ENCODE results near the gene STARD13.

The STARD13 gene

DNA sequence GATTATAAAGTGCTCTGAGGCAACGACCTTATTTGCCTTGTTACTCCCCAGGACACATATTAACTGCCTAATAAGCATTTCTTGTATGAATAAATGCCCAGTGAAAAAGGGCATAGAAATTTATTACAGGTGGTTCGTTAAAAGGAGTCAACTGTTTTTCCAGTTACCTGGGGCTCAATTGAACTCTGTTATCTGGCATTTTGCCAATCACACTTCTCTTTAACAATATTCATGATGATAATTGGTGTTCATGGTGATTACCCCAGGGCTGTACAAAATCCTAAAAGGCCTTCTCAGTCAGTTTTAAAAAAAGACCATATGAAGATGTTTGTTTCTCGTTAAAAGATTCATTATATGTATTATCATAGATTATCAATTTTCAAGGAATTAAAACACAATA lies 212.2 kb downstream of the STARD13 start:
- H3K9me3 ChIP-seq (ENCODE audit: control insufficient read depth, low read length), result no peaks in the 10 kb centered on the region
- H3K4me1 ChIP-seq (ENCODE audit: control insufficient read depth, insufficient read depth, low read length, poor library complexity, severe bottlenecking), result no peaks in the 10 kb centered on the region
- no peaks in the 10 kb centered on the region for H3K27me3 ChIP-seq (replicated peaks; ENCODE audit: control insufficient read depth, insufficient read depth, low read length, poor library complexity, severe bottlenecking)
- no peak overlapping the region for H3K4me3 ChIP-seq (ENCODE audit: insufficient read depth, low read depth, low read length, poor library complexity, severe bottlenecking)
- no peaks in the 10 kb centered on the region for H3K36me3 ChIP-seq (ENCODE audit: control insufficient read depth, insufficient read depth, low read length)
- no peak for DNase-seq
- H3K27ac ChIP-seq (ENCODE audit: insufficient read depth, low read length, poor library complexity, severe bottlenecking), result no peak overlapping the region

DNA sequence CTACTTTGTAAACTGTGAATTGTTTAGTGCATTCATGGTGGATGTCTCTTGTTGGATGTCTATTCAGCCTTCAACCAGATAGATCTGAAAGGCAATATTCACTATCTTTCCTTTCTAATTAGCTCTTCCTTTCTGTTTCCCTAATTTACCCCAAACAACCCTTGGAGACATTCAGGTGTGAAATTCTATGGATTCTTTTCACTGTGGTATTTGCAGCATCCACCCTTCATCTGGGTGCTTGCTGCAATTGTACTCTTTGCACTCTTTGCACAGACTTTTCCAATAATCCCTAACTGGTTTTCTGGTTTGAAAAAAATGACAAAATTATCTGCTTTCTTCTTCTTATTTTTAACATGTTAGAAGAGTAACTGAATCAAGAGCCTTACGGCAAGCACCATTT lies 212.8 kb downstream of the STARD13 start:
- Histone ChIP-seq H3K9me3 (ENCODE audit: control insufficient read depth, low read length) (no peaks in the 10 kb centered on the region), H3K27me3 (replicated peaks; ENCODE audit: control insufficient read depth, insufficient read depth, low read length, poor library complexity, severe bottlenecking) (no peaks in the 10 kb centered on the region), H3K27ac (ENCODE audit: insufficient read depth, low read length, poor library complexity, severe bottlenecking) (no peak overlapping the region), H3K36me3 (ENCODE audit: control insufficient read depth, insufficient read depth, low read length) (no peaks in the 10 kb centered on the region), H3K4me1 (ENCODE audit: control insufficient read depth, insufficient read depth, low read length, poor library complexity, severe bottlenecking) (no peaks in the 10 kb centered on the region), H3K4me3 (ENCODE audit: insufficient read depth, low read depth, low read length, poor library complexity, severe bottlenecking) (no peak overlapping the region)
- DNase-seq, result no peak

DNA sequence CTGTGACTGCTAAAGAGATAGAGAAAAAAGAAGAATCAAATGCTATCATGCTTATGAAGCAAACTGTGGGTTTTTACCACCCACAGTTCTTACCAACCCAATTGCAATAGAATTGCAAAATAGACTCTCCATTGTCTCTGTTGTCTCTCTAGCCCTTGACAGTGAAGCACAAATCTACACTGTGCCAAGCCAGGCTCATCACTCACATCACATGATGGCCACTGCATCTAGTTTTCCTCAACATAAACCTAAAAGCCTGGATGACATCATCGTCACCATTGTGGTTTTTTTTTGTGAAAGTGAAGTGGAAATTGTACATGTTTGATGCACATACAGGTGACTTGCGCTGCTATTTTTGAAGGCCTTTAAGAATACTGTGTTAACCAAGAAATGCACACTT lies 213.3 kb downstream of the STARD13 start:
- DNase-seq, result no peak
- no peak overlapping the region for H3K4me3 ChIP-seq (ENCODE audit: insufficient read depth, low read depth, low read length, poor library complexity, severe bottlenecking)
- H3K9me3 ChIP-seq (ENCODE audit: control insufficient read depth, low read length), result no peaks in the 10 kb centered on the region
- no peaks in the 10 kb centered on the region for H3K27me3 ChIP-seq (replicated peaks; ENCODE audit: control insufficient read depth, insufficient read depth, low read length, poor library complexity, severe bottlenecking)
- H3K4me1 ChIP-seq (ENCODE audit: control insufficient read depth, insufficient read depth, low read length, poor library complexity, severe bottlenecking), result no peaks in the 10 kb centered on the region
- H3K27ac ChIP-seq (ENCODE audit: insufficient read depth, low read length, poor library complexity, severe bottlenecking), result no peak overlapping the region
- no peaks in the 10 kb centered on the region for H3K36me3 ChIP-seq (ENCODE audit: control insufficient read depth, insufficient read depth, low read length)

DNA sequence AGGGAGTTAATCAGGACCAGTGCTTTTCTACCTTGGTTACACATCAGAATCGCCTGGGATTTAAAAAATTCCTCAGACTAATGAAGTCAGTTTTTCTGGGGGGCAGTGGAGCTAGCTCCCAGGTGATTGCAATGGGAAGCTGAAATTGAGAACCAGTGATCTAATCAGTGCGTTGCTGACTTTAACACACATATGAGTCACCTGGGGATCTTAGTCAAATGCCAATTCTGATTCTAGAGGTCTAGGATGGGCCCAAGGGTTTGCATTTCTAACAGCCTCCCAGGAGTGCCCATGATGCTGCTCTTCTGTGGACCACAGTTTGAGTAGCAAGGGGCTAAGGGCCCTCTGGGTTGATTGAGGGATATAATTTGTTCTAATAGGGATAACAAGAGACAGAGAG lies 214.8 kb downstream of the STARD13 start:
- DNase-seq, result no peak
- H3K27ac ChIP-seq (ENCODE audit: insufficient read depth, low read length, poor library complexity, severe bottlenecking), result no peak overlapping the region

DNA sequence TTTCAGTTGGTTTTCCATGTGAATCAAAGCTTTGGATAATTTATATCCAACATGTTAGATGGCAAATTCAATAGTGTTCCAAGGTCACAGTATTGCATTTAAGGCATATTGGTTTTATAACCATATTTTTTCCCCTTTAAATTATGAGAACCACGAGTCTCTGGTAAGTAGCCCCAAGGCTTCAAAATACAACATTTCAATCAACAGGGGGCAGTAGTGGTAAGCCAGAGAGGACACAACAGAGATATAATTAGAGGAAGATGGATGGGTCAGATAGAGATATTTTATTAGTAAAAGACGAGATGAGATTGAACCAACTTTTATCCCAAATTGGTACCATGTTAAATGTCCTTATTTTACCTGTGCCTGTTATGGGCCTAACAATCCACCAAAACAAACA lies 216.2 kb downstream of the STARD13 start:
- H3K4me1 ChIP-seq (ENCODE audit: control insufficient read depth, insufficient read depth, low read length, poor library complexity, severe bottlenecking), result no peaks in the 10 kb centered on the region
- H3K4me3 ChIP-seq (ENCODE audit: insufficient read depth, low read depth, low read length, poor library complexity, severe bottlenecking), result no peak overlapping the region
- H3K27me3 ChIP-seq (replicated peaks; ENCODE audit: control insufficient read depth, insufficient read depth, low read length, poor library complexity, severe bottlenecking), result no peaks in the 10 kb centered on the region
- no peak for DNase-seq
- no peaks in the 10 kb centered on the region for H3K9me3 ChIP-seq (ENCODE audit: control insufficient read depth, low read length)
- no peak overlapping the region for H3K27ac ChIP-seq (ENCODE audit: insufficient read depth, low read length, poor library complexity, severe bottlenecking)
- H3K36me3 ChIP-seq (ENCODE audit: control insufficient read depth, insufficient read depth, low read length), result no peaks in the 10 kb centered on the region

More for the DNA sequence above, 214.8 kb downstream of the STARD13 start:
- Histone ChIP-seq H3K27me3 (replicated peaks; ENCODE audit: control insufficient read depth, insufficient read depth, low read length, poor library complexity, severe bottlenecking) (no peaks in the 10 kb centered on the region), H3K4me1 (ENCODE audit: control insufficient read depth, insufficient read depth, low read length, poor library complexity, severe bottlenecking) (no peaks in the 10 kb centered on the region), H3K9me3 (ENCODE audit: control insufficient read depth, low read length) (no peaks in the 10 kb centered on the region), H3K4me3 (ENCODE audit: insufficient read depth, low read depth, low read length, poor library complexity, severe bottlenecking) (no peak overlapping the region), H3K36me3 (ENCODE audit: control insufficient read depth, insufficient read depth, low read length) (no peaks in the 10 kb centered on the region)

DNA sequence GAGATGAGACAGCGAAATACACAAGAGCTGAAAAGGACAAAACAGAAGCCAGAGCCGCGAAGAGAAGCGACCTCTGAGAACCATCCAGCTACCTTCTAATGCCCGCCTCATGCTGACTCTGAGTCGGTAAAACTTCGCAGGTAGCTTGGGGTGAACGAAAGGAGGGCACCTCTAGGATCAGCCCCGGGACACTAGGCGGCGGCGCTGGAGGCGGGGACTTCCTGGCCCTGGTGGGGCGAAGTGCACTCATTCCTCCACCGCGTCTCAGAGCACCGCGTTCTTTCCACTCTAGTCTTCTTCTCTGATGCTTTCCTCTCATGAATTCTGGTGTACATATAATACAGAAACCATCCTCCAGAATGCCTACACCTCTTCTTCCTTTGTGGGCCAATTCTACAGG lies 219.2 kb downstream of the STARD13 start:
- no peak for DNase-seq
- Histone ChIP-seq H3K4me3 (ENCODE audit: insufficient read depth, low read depth, low read length, poor library complexity, severe bottlenecking) (no peak overlapping the region), H3K36me3 (ENCODE audit: control insufficient read depth, insufficient read depth, low read length) (no peaks in the 10 kb centered on the region), H3K9me3 (ENCODE audit: control insufficient read depth, low read length) (no peaks in the 10 kb centered on the region), H3K27ac (ENCODE audit: insufficient read depth, low read length, poor library complexity, severe bottlenecking) (no peak overlapping the region), H3K4me1 (ENCODE audit: control insufficient read depth, insufficient read depth, low read length, poor library complexity, severe bottlenecking) (no peaks in the 10 kb centered on the region), H3K27me3 (replicated peaks; ENCODE audit: control insufficient read depth, insufficient read depth, low read length, poor library complexity, severe bottlenecking) (no peaks in the 10 kb centered on the region)

DNA sequence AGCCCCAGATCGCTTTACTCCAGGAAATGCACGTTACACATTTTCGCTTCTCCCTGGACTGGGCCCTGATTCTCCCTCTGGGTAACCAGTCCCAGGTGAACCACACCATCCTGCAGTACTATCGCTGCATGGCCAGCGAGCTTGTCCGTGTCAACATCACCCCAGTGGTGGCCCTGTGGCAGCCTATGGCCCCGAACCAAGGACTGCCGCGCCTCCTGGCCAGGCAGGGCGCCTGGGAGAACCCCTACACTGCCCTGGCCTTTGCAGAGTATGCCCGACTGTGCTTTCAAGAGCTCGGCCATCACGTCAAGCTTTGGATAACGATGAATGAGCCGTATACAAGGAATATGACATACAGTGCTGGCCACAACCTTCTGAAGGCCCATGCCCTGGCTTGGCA lies 224.7 kb downstream of the STARD13 start:
- no peak overlapping the region for H3K27ac ChIP-seq (ENCODE audit: insufficient read depth, low read length, poor library complexity, severe bottlenecking)
- H3K4me3 ChIP-seq (ENCODE audit: insufficient read depth, low read depth, low read length, poor library complexity, severe bottlenecking), result no peak overlapping the region
- H3K27me3 ChIP-seq (replicated peaks; ENCODE audit: control insufficient read depth, insufficient read depth, low read length, poor library complexity, severe bottlenecking), result no peaks in the 10 kb centered on the region
- no peak for DNase-seq
- H3K4me1 ChIP-seq (ENCODE audit: control insufficient read depth, insufficient read depth, low read length, poor library complexity, severe bottlenecking), result no peaks in the 10 kb centered on the region
- no peaks in the 10 kb centered on the region for H3K36me3 ChIP-seq (ENCODE audit: control insufficient read depth, insufficient read depth, low read length)
- no peaks in the 10 kb centered on the region for H3K9me3 ChIP-seq (ENCODE audit: control insufficient read depth, low read length)

DNA sequence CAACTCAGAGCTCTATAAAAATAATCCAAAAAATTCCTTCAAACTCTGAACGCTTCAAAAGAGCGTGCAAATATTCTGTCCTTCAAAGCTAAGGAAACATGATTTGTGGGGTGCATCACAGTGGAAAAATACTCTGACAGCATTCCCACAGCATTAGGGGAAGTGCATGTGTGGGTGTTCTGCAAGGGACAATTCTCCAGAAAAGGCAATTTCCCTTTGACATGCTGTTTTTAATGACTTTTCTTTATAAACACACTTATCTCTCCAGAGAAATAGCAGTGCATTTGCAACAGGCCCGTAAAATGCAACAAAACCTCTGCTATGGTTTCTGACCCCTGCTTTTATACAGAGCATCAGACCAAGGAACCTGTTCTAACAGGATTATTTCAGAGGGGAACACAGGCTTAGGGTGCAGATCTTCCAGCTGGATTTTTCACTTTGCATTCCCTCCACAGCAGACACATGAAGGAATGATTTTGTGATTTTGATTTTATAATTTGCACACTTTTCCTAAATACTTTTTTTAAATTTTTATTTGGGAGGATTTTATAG lies 226.7 kb downstream of the STARD13 start:
- H3K36me3 ChIP-seq (ENCODE audit: control insufficient read depth, insufficient read depth, low read length), result no peaks in the 10 kb centered on the region
- H3K4me3 ChIP-seq (ENCODE audit: insufficient read depth, low read depth, low read length, poor library complexity, severe bottlenecking), result no peak overlapping the region
- no peaks in the 10 kb centered on the region for H3K27me3 ChIP-seq (replicated peaks; ENCODE audit: control insufficient read depth, insufficient read depth, low read length, poor library complexity, severe bottlenecking)
- no peak overlapping the region for H3K27ac ChIP-seq (ENCODE audit: insufficient read depth, low read length, poor library complexity, severe bottlenecking)
- H3K9me3 ChIP-seq (ENCODE audit: control insufficient read depth, low read length), result no peaks in the 10 kb centered on the region
- no peaks in the 10 kb centered on the region for H3K4me1 ChIP-seq (ENCODE audit: control insufficient read depth, insufficient read depth, low read length, poor library complexity, severe bottlenecking)
- DNase-seq, result no peak

DNA sequence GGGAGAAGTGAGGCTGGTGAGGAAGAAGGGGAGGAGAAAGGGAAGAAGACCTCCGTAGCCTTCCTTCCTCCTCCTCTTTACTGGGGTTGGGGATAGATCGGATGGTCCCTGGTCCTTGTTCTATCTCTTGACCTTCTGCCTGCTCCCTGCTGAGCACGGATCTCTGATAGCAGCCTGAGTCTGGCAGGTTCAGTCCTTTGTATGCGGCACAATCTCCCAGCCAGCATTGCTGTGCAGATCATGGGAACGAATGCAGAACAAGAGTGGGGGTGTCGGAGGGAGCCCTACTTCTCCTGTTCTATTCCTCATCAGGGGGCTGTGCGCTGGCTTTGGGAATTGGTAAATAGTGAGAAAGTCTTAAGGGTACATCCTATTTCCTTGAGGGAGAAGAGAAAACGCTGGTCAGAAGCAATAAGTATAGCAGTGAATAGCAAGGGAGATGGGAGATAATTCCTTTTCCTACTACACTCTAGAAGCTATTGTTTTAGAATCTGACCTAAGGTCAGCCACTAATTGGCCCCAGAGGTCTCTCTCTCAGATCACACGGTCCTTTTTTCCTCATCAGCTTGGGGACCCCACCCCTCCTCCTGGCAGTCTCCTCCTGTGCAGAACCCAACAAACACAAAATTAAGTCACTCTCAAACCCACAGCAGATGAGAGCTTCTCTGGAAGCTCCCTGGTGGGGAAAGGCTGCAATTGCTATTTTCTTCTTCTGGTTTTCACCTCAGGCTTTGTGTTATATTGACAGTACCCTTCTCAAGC lies 228.4 kb downstream of the STARD13 start:
- no peak overlapping the region for H3K27ac ChIP-seq (ENCODE audit: insufficient read depth, low read length, poor library complexity, severe bottlenecking)
- no peaks in the 10 kb centered on the region for H3K9me3 ChIP-seq (ENCODE audit: control insufficient read depth, low read length)
- no peaks in the 10 kb centered on the region for H3K4me1 ChIP-seq (ENCODE audit: control insufficient read depth, insufficient read depth, low read length, poor library complexity, severe bottlenecking)
- H3K36me3 ChIP-seq (ENCODE audit: control insufficient read depth, insufficient read depth, low read length), result no peaks in the 10 kb centered on the region
- no peak overlapping the region for H3K4me3 ChIP-seq (ENCODE audit: insufficient read depth, low read depth, low read length, poor library complexity, severe bottlenecking)
- H3K27me3 ChIP-seq (replicated peaks; ENCODE audit: control insufficient read depth, insufficient read depth, low read length, poor library complexity, severe bottlenecking), result no peaks in the 10 kb centered on the region
- DNase-seq, result no peak

DNA sequence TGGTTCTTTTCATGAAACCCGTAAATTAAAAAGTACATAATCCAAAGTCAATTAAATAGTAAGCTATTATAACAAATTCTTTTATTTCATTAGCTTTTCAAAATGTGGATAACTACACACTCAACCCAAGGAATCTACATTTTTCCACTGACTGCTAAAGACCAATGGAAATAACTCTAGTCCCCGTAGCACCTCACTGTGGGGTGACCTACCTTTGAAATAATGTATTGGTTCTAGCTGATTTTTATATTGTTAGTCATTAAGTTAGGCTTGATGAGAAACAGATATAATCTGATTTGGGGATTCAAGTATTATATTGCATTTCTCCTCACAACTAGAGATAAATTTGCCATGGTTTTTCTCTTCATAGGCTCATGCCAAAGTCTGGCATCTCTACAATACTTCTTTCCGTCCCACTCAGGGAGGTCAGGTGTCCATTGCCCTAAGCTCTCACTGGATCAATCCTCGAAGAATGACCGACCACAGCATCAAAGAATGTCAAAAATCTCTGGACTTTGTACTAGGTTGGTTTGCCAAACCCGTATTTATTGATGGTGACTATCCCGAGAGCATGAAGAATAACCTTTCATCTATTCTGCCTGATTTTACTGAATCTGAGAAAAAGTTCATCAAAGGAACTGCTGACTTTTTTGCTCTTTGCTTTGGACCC lies 232.0 kb downstream of the STARD13 start:
- Histone ChIP-seq H3K27me3 (replicated peaks; ENCODE audit: control insufficient read depth, insufficient read depth, low read length, poor library complexity, severe bottlenecking) (peaks cover 2% of the 10 kb centered on the region), H3K27ac (ENCODE audit: insufficient read depth, low read length, poor library complexity, severe bottlenecking) (no peak overlapping the region), H3K4me3 (ENCODE audit: insufficient read depth, low read depth, low read length, poor library complexity, severe bottlenecking) (no peak overlapping the region), H3K9me3 (ENCODE audit: control insufficient read depth, low read length) (no peaks in the 10 kb centered on the region), H3K4me1 (ENCODE audit: control insufficient read depth, insufficient read depth, low read length, poor library complexity, severe bottlenecking) (no peaks in the 10 kb centered on the region), H3K36me3 (ENCODE audit: control insufficient read depth, insufficient read depth, low read length) (no peaks in the 10 kb centered on the region)
- no peak for DNase-seq
